ENCODE data around the gene MEF2C. TPM values are rescaled to one million over a fixed set of nuclear protein-coding genes. Genes with fewer than 3 reads are reported as not detected.

The MEF2C gene
- total RNA-seq (10 to 100 TPM in 1 of 2 donors, 1 to 10 TPM in 1; 9.5 to 15.9 TPM), polyA plus RNA-seq (10 to 100 TPM in 1 of 2 donors, 1 to 10 TPM in 1; 2.8 to 10.8 TPM)

DNA sequence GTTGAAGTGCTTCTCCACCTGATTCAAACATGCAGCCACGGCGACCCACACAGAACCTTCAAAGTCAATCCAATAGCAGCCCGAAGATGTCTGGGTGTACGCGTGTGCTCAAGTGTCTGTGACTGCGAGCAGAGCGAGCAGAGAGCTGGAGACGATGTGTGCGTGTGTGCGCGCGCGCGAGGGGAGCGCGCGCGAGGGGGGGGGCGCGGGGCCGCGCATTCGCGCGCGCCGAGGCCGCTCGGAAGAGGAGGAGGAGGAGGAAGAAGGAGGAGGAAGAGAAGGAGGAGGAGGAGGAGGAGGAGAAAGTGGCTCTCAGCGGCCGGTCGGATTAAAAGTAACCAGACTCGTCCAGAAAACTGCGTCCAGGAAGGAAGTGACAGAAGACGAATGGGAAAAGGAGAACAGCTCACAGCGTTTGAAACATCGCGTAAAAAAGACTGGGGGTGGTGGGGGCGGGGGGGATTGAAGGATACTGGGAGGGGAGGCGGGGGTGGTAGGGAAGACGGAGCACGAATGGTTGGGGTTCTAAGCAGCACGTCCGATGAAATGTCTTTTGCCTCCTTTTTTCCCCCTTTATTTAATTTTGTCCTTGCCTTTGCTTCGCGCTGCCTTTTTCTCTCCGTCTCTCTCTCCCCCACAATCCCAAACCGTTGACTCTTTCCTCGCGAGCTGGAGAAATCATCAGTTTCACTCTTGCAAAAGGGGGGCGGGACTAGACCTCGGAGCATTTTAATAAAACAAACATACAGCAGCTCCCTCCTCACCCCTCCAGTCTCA lies at the start of gene MEF2C:
Gene MEF2C (minus strand): TSS at position 126 of the 777 bp plus-strand sequence. CDS start 59,396 bp downstream, outside the sequence.
- Histone ChIP-seq H3K27me3 (ENCODE audit: control insufficient read depth in 4 of 4, insufficient read depth in 4 of 4, low read length in 3 of 4) (peaks cover 0 to 10% (median 0%) of the 10 kb centered on the region in 4 donors), H3K4me3 (ENCODE audit: low read depth in 1 of 3, low read length in 3 of 3) (peak within 1 kb of the TSS; percentile 49 to 79 (median 51)), H3K9ac (ENCODE audit: low read depth in 1 of 2, low read length in 2 of 2) (peak within 1 kb of the TSS; percentile 23 to 80), H3K36me3 (ENCODE audit: control insufficient read depth in 4 of 4, insufficient read depth in 3 of 4, low read depth in 1 of 4, low read length in 3 of 4) (no peaks in the 10 kb centered on the region), H3K27ac (ENCODE audit: low read depth in 1 of 2, low read length in 2 of 2) (peak within 1 kb of the TSS; percentile 73 to 88), H3K9me3 (ENCODE audit: control insufficient read depth in 4 of 4, low read length in 3 of 4) (no peaks in the 10 kb centered on the region), H3K4me1 (ENCODE audit: control insufficient read depth in 4 of 4, insufficient read depth in 4 of 4, low read length in 3 of 4) (peaks cover 3 to 19% (median 12%) of the 10 kb centered on the region in 4 donors)
- DNase-seq (ENCODE audit: low spot score), result peak; percentile 82
- TF ChIP-seq, protein P1, sequence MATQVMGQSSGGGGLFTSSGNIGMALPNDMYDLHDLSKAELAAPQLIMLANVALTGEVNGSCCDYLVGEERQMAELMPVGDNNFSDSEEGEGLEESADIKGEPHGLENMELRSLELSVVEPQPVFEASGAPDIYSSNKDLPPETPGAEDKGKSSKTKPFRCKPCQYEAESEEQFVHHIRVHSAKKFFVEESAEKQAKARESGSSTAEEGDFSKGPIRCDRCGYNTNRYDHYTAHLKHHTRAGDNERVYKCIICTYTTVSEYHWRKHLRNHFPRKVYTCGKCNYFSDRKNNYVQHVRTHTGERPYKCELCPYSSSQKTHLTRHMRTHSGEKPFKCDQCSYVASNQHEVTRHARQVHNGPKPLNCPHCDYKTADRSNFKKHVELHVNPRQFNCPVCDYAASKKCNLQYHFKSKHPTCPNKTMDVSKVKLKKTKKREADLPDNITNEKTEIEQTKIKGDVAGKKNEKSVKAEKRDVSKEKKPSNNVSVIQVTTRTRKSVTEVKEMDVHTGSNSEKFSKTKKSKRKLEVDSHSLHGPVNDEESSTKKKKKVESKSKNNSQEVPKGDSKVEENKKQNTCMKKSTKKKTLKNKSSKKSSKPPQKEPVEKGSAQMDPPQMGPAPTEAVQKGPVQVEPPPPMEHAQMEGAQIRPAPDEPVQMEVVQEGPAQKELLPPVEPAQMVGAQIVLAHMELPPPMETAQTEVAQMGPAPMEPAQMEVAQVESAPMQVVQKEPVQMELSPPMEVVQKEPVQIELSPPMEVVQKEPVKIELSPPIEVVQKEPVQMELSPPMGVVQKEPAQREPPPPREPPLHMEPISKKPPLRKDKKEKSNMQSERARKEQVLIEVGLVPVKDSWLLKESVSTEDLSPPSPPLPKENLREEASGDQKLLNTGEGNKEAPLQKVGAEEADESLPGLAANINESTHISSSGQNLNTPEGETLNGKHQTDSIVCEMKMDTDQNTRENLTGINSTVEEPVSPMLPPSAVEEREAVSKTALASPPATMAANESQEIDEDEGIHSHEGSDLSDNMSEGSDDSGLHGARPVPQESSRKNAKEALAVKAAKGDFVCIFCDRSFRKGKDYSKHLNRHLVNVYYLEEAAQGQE (IDR thresholded peaks at IDR 0.05), result peak; percentile 58
- no peak for TF ChIP-seq HNF4G (IDR thresholded peaks at IDR 0.05)
- TF ChIP-seq TAF1 (conservative IDR thresholded peaks at IDR 0.05), result peak; percentile 74
- no peak for TF ChIP-seq NR2F2 (IDR thresholded peaks at IDR 0.05)
- TF ChIP-seq YY1 (IDR thresholded peaks at IDR 0.05), result no peak
- 1% methylated on average over 52 of the region's 52 CpGs for WGBS

DNA sequence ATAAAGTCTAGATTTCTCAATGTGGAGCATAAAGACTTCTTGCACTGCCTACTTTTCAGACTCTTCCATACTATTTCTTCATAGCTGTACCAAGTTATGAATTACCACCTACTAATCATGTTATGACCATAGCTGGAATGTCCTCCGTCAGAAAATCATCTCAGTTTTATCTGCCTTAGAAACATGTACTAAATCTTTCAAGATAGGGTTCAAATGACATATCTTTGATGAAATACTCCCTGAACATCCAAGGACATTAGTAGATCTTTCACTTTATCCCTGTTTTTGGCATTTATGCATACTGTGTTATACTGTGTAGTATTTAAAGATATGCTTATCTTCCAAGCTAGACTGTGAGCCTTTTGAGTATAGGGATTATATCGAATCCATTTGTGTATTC lies 49.6 kb upstream of the MEF2C start:
- 88% methylated on average over 2 of the region's 2 CpGs for WGBS
- H3K27ac ChIP-seq (ENCODE audit: low read depth in 1 of 2, low read length in 2 of 2), result no peak overlapping the region
- DNase-seq (ENCODE audit: low spot score), result no peak
- H3K9me3 ChIP-seq (ENCODE audit: control insufficient read depth in 4 of 4, low read length in 3 of 4), result no peaks in the 10 kb centered on the region
- H3K4me1 ChIP-seq (ENCODE audit: control insufficient read depth in 4 of 4, insufficient read depth in 4 of 4, low read length in 3 of 4), result no peaks in the 10 kb centered on the region
- H3K27me3 ChIP-seq (ENCODE audit: control insufficient read depth in 4 of 4, insufficient read depth in 4 of 4, low read length in 3 of 4), result no peaks in the 10 kb centered on the region
- no peak overlapping the region for H3K9ac ChIP-seq (ENCODE audit: low read depth in 1 of 2, low read length in 2 of 2)
- no peaks in the 10 kb centered on the region for H3K36me3 ChIP-seq (ENCODE audit: control insufficient read depth in 4 of 4, insufficient read depth in 3 of 4, low read depth in 1 of 4, low read length in 3 of 4)
- no peak overlapping the region for H3K4me3 ChIP-seq (ENCODE audit: low read depth in 1 of 3, low read length in 3 of 3)
- TF ChIP-seq, protein P2, sequence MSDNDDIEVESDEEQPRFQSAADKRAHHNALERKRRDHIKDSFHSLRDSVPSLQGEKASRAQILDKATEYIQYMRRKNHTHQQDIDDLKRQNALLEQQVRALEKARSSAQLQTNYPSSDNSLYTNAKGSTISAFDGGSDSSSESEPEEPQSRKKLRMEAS (IDR thresholded peaks at IDR 0.05), result no peak
- TF ChIP-seq NR2F2 (IDR thresholded peaks at IDR 0.05) (no peak), GABPA (IDR thresholded peaks at IDR 0.05 in 1 of 2, conservative IDR thresholded peaks at IDR 0.05 in 1 of 2) (no peak), EGR1 (IDR thresholded peaks at IDR 0.05; ENCODE audit: low read depth in 2 of 2) (no peak), FOXA2 (IDR thresholded peaks at IDR 0.05) (no peak), RAD21 (IDR thresholded peaks at IDR 0.05) (no peak), HNF4A (conservative IDR thresholded peaks at IDR 0.05) (no peak), JUND (IDR thresholded peaks at IDR 0.05) (no peak), YY1 (IDR thresholded peaks at IDR 0.05) (no peak), FOXA1 (IDR thresholded peaks at IDR 0.05) (no peak), SP1 (IDR thresholded peaks at IDR 0.05) (no peak), HNF4G (IDR thresholded peaks at IDR 0.05) (no peak), RXRA (IDR thresholded peaks at IDR 0.05) (no peak), TAF1 (conservative IDR thresholded peaks at IDR 0.05) (no peak)
- TF ChIP-seq, protein P3, sequence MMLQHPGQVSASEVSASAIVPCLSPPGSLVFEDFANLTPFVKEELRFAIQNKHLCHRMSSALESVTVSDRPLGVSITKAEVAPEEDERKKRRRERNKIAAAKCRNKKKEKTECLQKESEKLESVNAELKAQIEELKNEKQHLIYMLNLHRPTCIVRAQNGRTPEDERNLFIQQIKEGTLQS (IDR thresholded peaks at IDR 0.05), result no peak
- TF ChIP-seq, protein P4, sequence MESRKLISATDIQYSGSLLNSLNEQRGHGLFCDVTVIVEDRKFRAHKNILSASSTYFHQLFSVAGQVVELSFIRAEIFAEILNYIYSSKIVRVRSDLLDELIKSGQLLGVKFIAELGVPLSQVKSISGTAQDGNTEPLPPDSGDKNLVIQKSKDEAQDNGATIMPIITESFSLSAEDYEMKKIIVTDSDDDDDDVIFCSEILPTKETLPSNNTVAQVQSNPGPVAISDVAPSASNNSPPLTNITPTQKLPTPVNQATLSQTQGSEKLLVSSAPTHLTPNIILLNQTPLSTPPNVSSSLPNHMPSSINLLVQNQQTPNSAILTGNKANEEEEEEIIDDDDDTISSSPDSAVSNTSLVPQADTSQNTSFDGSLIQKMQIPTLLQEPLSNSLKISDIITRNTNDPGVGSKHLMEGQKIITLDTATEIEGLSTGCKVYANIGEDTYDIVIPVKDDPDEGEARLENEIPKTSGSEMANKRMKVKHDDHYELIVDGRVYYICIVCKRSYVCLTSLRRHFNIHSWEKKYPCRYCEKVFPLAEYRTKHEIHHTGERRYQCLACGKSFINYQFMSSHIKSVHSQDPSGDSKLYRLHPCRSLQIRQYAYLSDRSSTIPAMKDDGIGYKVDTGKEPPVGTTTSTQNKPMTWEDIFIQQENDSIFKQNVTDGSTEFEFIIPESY (IDR thresholded peaks at IDR 0.05), result no peak
- TF ChIP-seq, protein P5, sequence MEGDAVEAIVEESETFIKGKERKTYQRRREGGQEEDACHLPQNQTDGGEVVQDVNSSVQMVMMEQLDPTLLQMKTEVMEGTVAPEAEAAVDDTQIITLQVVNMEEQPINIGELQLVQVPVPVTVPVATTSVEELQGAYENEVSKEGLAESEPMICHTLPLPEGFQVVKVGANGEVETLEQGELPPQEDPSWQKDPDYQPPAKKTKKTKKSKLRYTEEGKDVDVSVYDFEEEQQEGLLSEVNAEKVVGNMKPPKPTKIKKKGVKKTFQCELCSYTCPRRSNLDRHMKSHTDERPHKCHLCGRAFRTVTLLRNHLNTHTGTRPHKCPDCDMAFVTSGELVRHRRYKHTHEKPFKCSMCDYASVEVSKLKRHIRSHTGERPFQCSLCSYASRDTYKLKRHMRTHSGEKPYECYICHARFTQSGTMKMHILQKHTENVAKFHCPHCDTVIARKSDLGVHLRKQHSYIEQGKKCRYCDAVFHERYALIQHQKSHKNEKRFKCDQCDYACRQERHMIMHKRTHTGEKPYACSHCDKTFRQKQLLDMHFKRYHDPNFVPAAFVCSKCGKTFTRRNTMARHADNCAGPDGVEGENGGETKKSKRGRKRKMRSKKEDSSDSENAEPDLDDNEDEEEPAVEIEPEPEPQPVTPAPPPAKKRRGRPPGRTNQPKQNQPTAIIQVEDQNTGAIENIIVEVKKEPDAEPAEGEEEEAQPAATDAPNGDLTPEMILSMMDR (IDR thresholded peaks at IDR 0.05; ENCODE audit: low read depth, low read length, missing input control), result no peak
- TF ChIP-seq, protein P1 (IDR thresholded peaks at IDR 0.05), result no peak
